Measurements from ENCODE around the gene RFFL.

The RFFL gene

DNA sequence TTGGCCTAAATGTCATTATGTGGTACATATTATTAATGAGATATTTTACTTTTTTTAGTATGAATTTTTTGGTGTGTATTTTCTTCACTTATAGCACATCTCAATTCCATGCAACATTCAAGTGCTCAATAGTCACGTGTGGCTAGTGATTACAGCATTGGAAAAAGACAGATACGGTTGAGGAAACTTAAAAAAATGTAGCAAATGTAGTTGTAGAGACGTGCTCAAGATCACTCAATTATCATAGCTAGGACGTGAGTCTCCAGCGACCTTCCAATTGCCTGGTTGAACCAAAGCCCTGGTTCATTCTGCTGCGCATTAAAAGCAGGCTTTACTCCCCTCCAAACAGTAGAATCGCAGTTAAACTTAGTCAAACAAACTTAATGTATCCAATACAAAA is 84.4 kb downstream of the RFFL start:
- H3K27me3 Mint-ChIP-seq (ENCODE audit: low read depth): no peaks in the 10 kb centered on the region
- H3K4me3 Mint-ChIP-seq: peak overlapping the region; percentile 96
- peaks cover 17% of the 10 kb centered on the region for H3K36me3 Mint-ChIP-seq (ENCODE audit: low read depth)
- H3K9me3 Mint-ChIP-seq: no peaks in the 10 kb centered on the region
- DNase-seq (ENCODE audit: low spot score): no peak
- H3K27ac Mint-ChIP-seq: peak overlapping the region; percentile 32
- H3K4me1 Mint-ChIP-seq (ENCODE audit: low read depth): peaks cover 59% of the 10 kb centered on the region

DNA sequence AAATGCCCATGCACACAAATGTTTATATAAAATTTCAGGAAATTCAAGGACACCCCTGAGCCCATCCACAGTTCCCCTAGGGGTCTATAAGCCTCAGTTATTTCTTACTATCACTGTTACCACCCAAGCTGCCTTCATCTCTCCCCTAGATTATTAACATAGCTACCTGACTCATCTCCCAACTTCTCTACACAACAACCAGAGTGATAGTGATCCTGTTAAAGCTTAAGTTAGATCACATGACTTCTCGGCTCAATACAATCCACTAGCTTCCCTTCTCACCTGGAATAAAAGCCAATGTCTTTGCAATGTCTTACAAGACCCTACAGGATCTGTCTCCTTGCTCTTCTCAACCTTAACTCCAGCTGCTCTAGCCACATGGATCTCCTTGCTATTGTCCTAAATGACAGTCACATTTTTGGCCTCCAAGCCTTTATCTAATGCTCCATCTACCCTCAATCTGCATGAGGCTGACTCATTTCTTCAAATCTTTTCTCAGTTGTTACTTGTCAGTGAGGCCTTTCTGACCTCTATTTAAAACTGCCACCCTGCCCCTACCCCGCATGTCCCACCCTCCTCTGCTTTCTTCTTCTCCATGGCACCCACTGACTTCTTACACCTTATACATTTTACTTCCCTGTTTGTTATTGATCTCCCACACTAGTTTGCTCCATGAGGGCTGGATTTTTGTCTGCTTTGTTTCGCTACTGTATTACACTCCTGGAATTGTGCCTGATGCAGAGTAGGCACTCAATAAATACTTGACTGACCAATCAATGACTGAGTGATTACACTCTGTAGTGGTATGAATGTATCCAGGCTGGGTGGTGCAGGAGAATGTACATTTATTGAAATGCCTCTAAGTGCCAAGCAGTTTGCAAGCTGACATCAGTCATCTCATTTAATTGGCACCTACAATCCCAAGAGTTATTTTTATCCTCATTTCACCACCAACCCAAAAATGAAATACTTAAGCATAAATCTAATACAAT is 88.4 kb downstream of the RFFL start:
- no peaks in the 10 kb centered on the region for H3K27me3 Mint-ChIP-seq (ENCODE audit: low read depth)
- peak overlapping the region; percentile 17 for H3K4me3 Mint-ChIP-seq
- DNase-seq (ENCODE audit: low spot score): peak; percentile 59
- peaks cover 41% of the 10 kb centered on the region for H3K4me1 Mint-ChIP-seq (ENCODE audit: low read depth)
- H3K9me3 Mint-ChIP-seq: no peaks in the 10 kb centered on the region
- H3K27ac Mint-ChIP-seq: peak overlapping the region; percentile 76
- no peaks in the 10 kb centered on the region for H3K36me3 Mint-ChIP-seq (ENCODE audit: low read depth)

DNA sequence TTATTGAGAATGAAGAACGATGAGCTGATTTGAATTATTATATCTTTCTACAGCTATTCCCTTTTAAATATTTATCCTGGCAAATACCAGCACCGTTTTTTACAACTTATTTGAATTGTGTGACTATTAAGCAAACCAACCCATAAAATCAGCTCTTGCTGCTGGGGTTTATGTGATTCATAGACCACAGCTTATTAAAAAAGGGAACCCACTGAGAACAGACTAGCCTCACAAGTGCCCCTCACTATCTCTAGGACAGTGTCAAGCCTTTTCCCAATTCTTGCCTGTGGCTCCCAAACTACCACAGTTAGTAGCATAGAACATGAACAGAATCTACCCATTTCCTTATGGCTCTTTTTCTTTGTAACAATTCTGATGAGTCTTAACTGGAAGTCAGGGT is 89.3 kb downstream of the RFFL start:
- Mint-ChIP-seq H3K27ac (peak overlapping the region; percentile 76), H3K9me3 (no peaks in the 10 kb centered on the region), H3K4me3 (peak overlapping the region; percentile 19), H3K36me3 (ENCODE audit: low read depth) (no peaks in the 10 kb centered on the region), H3K27me3 (ENCODE audit: low read depth) (no peaks in the 10 kb centered on the region), H3K4me1 (ENCODE audit: low read depth) (peaks cover 33% of the 10 kb centered on the region)
- DNase-seq (ENCODE audit: low spot score): no peak

- no peaks in the 10 kb centered on the region for H3K27me3 Mint-ChIP-seq (ENCODE audit: low read depth)
- peak within 1 kb of the TSS; percentile 100 for H3K27ac Mint-ChIP-seq
- peaks cover 26% of the 10 kb centered on the region for H3K36me3 Mint-ChIP-seq (ENCODE audit: low read depth)
- peak within 1 kb of the TSS; percentile 100 for H3K4me3 Mint-ChIP-seq
- H3K9me3 Mint-ChIP-seq: no peaks in the 10 kb centered on the region
- peak; percentile 90 for DNase-seq (ENCODE audit: low spot score)
- H3K4me1 Mint-ChIP-seq (ENCODE audit: low read depth): peaks cover 20% of the 10 kb centered on the region
These were observed 102.2 kb downstream of the RFFL start, which contains the start of the genes CCT6B and ZNF830 for GRCh38 chr17:34961093-34961911. Gene CCT6B (minus strand): TSS chr17:34961460. CDS start chr17:34961393, 67 bp downstream. Gene ZNF830 (plus strand): TSS chr17:34961540. CDS start chr17:34961567, 27 bp downstream.

- DNase-seq (ENCODE audit: low spot score): no peak
- Mint-ChIP-seq H3K9me3 (no peaks in the 10 kb centered on the region), H3K36me3 (ENCODE audit: low read depth) (peaks cover 13% of the 10 kb centered on the region), H3K27ac (no peak overlapping the region), H3K27me3 (ENCODE audit: low read depth) (no peaks in the 10 kb centered on the region), H3K4me1 (ENCODE audit: low read depth) (peaks cover 16% of the 10 kb centered on the region), H3K4me3 (no peak overlapping the region)
These were observed 105.1 kb downstream of the RFFL start for GRCh38 chr17:34958438-34958837.

All from T-helper 2 cell treated with Interferon-gamma antibody and Interleukin-4, amounts not matched to agents 5 μg/mL and 100 μg/mL, for 36 hours (primary cell).